Kidney (tissue), 14 donors: ENCODE results near the gene SS18L1. TPM values are rescaled to one million over a fixed set of nuclear protein-coding genes. Genes with fewer than 3 reads are reported as not detected.

Experiments used
- DNase-seq, 5 donors: peaks; one replicate each; pipeline ENCODE4 v3.0.0-alpha.2; 2013 to 2020
- FAIRE-seq: peaks from 2 replicates; lab custom pipeline; 2012; peaks lifted over from hg19 to GRCh38; lab: Jason Lieb, UNC
- H3K27ac ChIP-seq, 2 donors: one replicate each; pipeline ENCODE4 v1.7.0; 2013; ENCODE audit warnings: low read depth in 2 of 2, low read length in 2 of 2, inconsistent platforms in 1 of 2
- H3K27me3 ChIP-seq: one replicate; pipeline ENCODE4 v1.7.1; 2013; ENCODE audit warnings: low read length, inconsistent platforms; ENCODE audit not compliant: control insufficient read depth, insufficient read depth
- H3K36me3 ChIP-seq, 3 donors: one replicate each; pipeline versions ENCODE4 v1.7.0 to v1.7.1; 2013; ENCODE audit warnings: low read length in 3 of 3, control low read depth in 1 of 3, inconsistent platforms in 1 of 3; ENCODE audit not compliant: insufficient read depth in 3 of 3, control insufficient read depth in 2 of 3
- H3K4me1 ChIP-seq, 3 donors: one replicate each; pipeline versions ENCODE4 v1.7.0 to v1.7.1; 2013; ENCODE audit warnings: low read length in 3 of 3, inconsistent platforms in 1 of 3, low read depth in 1 of 3; ENCODE audit not compliant: control insufficient read depth in 2 of 3, insufficient read depth in 2 of 3
- H3K4me3 ChIP-seq, 3 donors: one replicate each; pipeline versions ENCODE4 v1.7.0 to v1.8.1; 2013; ENCODE audit warnings: low read length in 3 of 3, control low read depth in 1 of 3, inconsistent platforms in 1 of 3
- H3K9ac ChIP-seq, 3 donors: one replicate each; pipeline versions ENCODE4 v1.7.0 to v1.7.1; 2013; ENCODE audit warnings: low read length in 3 of 3, control low read depth in 1 of 3, inconsistent platforms in 1 of 3
- H3K9me3 ChIP-seq, 3 donors: one replicate each; pipeline versions ENCODE4 v1.7.0 to v1.7.1; 2013; ENCODE audit warnings: low read length in 3 of 3, control low read depth in 1 of 3, inconsistent platforms in 1 of 3; ENCODE audit not compliant: control insufficient read depth in 2 of 3, insufficient read depth in 1 of 3
- intact Hi-C: fragments of 100-400 bp; cut with DNase I; formaldehyde crosslinking; loops from one replicate; pipeline ENCODE4 v1.11.1; 2022
- polyA plus RNA-seq: library from polyadenylated mRNA; stranded (reverse); fragments of 350-450 nt; fragmentation: Illumina TruSeq; extraction: RNeasy Lipid Tissue Mini Kit (QIAGEN cat#74804); gene quantifications from one replicate; pipeline ENCODE4 v1.2.3, GENCODE V29; 2014; ENCODE audit warnings: low read depth, low replicate concordance; ENCODE audit not compliant: insufficient read depth
- total RNA-seq: library from RNA; stranded (reverse); fragmentation: NEBNext Ultra II Directional; extraction: Animal tissue kit (Norgen Biotek cat#: 25700); gene quantifications from one replicate; pipeline ENCODE4 v1.2.1, GENCODE V29; 2021
- TF ChIP-seq, protein P1 (sequence below): IDR thresholded peaks from 3 replicates; pipeline ENCODE4 v1.5.1; 2012; ENCODE audit warnings: mild to moderate bottlenecking, moderate library complexity, borderline replicate concordance; ENCODE audit not compliant: insufficient read depth; ENCODE audit errors: extremely low read depth
- donor health status: control.
- donor health status: control.
- donor health status: control.
- donor health status: control.
- donor health status: control.
- donor health status: DM: yes; HTN: yes; CAD: no.
- donor health status: Normal renal cell carcinoma (clear cell type).

Gene SS18L1
- total and polyA plus RNA-seq, 2 donors from 2014 or later, result 6.5 to 12.0 TPM

DNA sequence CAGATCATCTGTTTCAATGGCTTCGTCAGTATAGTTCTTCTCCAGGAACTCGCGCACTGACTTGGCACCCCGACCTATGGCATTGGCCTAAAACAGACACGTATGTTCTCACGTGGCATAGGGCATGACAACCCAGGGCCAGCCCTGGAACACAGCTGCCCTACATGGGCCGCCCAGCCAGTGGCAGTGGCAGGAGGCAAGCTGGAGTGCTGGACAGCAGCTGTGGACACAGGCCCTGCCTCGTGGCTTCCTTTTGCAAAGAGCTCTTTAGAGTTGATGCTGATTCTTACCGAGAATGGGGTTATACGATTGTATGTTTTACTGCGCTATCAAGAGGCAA lies 5.4 kb upstream of the SS18L1 start:
- H3K36me3 ChIP-seq, result peaks cover 15 to 54% (median 48%) of the 10 kb centered on the region in 3 donors
- intact Hi-C loops, result loop anchor here (10.0 kb wide), 2 partner anchors 73 to 123 kb away; partner anchors contain the start of gene TAF4
- no peak overlapping the region for H3K27ac ChIP-seq
- no peak overlapping the region for H3K4me3 ChIP-seq
- H3K9me3 ChIP-seq, result no peaks in the 10 kb centered on the region
- TF ChIP-seq, protein P1, sequence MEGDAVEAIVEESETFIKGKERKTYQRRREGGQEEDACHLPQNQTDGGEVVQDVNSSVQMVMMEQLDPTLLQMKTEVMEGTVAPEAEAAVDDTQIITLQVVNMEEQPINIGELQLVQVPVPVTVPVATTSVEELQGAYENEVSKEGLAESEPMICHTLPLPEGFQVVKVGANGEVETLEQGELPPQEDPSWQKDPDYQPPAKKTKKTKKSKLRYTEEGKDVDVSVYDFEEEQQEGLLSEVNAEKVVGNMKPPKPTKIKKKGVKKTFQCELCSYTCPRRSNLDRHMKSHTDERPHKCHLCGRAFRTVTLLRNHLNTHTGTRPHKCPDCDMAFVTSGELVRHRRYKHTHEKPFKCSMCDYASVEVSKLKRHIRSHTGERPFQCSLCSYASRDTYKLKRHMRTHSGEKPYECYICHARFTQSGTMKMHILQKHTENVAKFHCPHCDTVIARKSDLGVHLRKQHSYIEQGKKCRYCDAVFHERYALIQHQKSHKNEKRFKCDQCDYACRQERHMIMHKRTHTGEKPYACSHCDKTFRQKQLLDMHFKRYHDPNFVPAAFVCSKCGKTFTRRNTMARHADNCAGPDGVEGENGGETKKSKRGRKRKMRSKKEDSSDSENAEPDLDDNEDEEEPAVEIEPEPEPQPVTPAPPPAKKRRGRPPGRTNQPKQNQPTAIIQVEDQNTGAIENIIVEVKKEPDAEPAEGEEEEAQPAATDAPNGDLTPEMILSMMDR, result no peak
- FAIRE-seq (no peak), DNase-seq (no peak)
- no peak overlapping the region for H3K9ac ChIP-seq
- H3K4me1 ChIP-seq, result peaks cover 0 to 16% (median 13%) of the 10 kb centered on the region in 3 donors
- H3K27me3 ChIP-seq, result no peaks in the 10 kb centered on the region

DNA sequence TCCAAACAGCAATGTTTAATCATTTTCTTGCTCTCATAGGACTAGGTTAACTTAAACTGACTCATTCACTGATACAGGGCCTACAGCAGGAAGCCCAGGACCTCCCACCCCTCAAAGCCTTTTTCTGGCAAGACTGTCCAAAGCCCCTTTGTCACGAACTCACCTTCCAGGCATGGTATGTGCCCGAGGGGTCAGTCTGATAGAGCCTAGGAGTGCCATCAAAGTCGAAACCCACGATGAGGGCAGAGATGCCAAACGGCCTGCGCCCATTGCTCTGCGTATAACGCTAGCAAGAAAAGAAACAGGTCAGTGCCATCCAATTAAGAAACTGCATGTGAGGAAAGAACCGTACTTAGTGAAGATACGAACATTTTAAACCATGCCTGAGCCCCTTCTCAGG lies 4.7 kb upstream of the SS18L1 start:
- H3K27ac ChIP-seq, result no peak overlapping the region
- DNase-seq, result no peak
- peaks cover 15 to 54% (median 47%) of the 10 kb centered on the region in 3 donors for H3K36me3 ChIP-seq
- no peak overlapping the region for H3K4me3 ChIP-seq
- H3K9me3 ChIP-seq, result no peaks in the 10 kb centered on the region
- intact Hi-C loops, result loop anchor here (10.0 kb wide), 2 partner anchors 74 to 124 kb away; partner anchors contain the start of gene TAF4
- TF ChIP-seq, protein P1, result no peak
- H3K9ac ChIP-seq, result no peak overlapping the region
- H3K27me3 ChIP-seq, result no peaks in the 10 kb centered on the region
- peaks cover 0 to 16% (median 13%) of the 10 kb centered on the region in 3 donors for H3K4me1 ChIP-seq
- FAIRE-seq, result no peak

DNA sequence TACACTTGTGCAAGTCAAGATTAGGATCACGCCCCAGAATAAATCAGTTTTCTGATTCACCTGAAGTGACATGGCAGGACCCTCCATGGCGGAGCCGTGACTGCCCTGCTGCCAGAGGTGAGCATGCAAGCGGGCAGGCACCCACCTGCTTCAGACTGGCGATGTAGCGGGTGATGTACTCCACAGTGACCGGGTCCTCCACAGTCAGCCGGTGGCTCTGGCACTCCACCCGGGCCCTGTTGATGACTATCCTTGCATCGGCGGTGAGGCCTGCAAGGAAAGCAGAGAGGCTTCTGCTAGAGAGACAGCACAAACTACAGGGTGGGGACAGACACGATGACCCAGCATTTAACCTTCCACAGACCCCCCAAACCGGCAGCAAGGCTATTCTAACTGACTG lies 3.9 kb upstream of the SS18L1 start:
- TF ChIP-seq, protein P1, result no peak
- peaks cover 0 to 16% (median 16%) of the 10 kb centered on the region in 3 donors for H3K4me1 ChIP-seq
- no peak overlapping the region for H3K4me3 ChIP-seq
- DNase-seq (no peak), FAIRE-seq (no peak)
- intact Hi-C loops, result loop anchor here (10.0 kb wide), 2 partner anchors 75 to 125 kb away; partner anchors contain the start of gene TAF4
- H3K27ac ChIP-seq, result no peak overlapping the region
- no peaks in the 10 kb centered on the region for H3K27me3 ChIP-seq
- no peak overlapping the region for H3K9ac ChIP-seq
- peaks cover 15 to 50% (median 44%) of the 10 kb centered on the region in 3 donors for H3K36me3 ChIP-seq
- no peaks in the 10 kb centered on the region for H3K9me3 ChIP-seq

DNA sequence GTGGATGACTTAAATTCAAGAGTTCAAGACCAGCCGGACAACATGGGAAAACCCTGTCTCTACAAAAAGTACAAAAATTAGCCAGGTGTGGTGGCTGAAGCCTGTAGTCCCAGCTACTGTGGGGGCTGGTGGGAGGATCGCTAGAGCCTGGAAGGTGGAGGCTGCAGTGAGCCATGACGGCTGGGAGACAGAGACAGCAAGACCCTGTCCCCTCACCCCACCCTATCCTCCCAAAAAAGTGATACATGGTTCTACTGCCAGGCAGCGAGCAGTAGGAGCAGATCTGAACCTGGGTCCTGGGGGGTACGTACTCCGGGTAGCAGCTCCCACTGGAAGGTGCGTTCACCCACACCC lies 2.5 kb upstream of the SS18L1 start:
- H3K27ac ChIP-seq, result no peak overlapping the region
- H3K4me1 ChIP-seq, result peaks cover 2 to 27% (median 24%) of the 10 kb centered on the region in 3 donors
- H3K27me3 ChIP-seq, result no peaks in the 10 kb centered on the region
- H3K36me3 ChIP-seq, result peaks cover 15 to 43% (median 36%) of the 10 kb centered on the region in 3 donors
- intact Hi-C loops, result no loop called here
- H3K9me3 ChIP-seq, result no peaks in the 10 kb centered on the region
- DNase-seq, result no peak
- no peak overlapping the region for H3K9ac ChIP-seq
- no peak for FAIRE-seq
- TF ChIP-seq, protein P1, result no peak
- no peak overlapping the region for H3K4me3 ChIP-seq
